PC-9 (cell line): ENCODE results near the gene LAGE3.

ENCODE experiments used
- CTCF ChIP-seq: fragments of 200-600 bp; sonication (generic); conservative IDR thresholded peaks from 2 replicates; pipeline ENCODE4 v1.6.1; 2017; ENCODE audit warnings: mixed run types, antibody characterized with exemption, mild to moderate bottlenecking, moderate library complexity
- EZH2 ChIP-seq: fragments of 200-600 bp; sonication (generic); IDR thresholded peaks from 2 replicates; pipeline ENCODE4 v1.8.0; 2017; ENCODE audit warnings: antibody characterized with exemption, low read depth

DNA sequence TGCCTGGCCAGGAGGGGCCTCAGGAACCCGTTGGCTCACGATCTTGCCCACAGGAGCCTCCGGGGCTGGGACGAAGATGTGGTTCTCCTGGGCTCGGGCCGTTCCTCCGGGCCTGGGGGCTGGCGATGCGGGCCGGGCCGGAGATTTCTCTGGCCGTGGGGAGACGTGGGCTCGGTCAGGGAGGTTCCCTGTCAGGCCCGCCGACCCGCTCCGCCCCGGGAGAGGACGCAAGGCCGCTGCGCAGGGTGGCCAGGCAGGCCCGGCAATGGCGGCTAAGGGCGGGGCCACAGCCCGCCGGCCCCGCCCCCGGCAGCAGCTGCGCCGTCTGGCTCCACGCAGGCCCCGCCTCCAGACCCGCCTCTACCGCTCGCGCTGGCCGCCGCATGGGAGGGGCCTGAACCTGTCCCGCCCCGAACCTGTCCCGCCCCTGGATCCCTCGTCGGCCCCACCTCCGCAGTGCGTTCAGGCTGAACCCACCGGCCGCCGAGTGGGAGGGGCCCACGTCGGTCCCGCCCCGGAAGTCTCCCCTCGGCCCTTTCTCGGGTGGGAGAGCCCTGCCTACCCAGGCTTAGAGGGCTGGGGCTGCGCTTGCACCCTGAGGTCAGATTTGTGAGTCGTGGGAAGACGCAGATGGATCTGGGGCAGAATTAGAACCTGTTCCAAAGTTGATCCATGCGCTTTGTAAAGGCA lies 37.0 kb upstream of the LAGE3 start, which contains the start of gene FAM3A:
- TF ChIP-seq CTCF (no peak), EZH2 (no peak)
